Measurements from ENCODE around the gene ABCA5. TPM values are rescaled to one million over a fixed set of nuclear protein-coding genes. Genes with fewer than 3 reads are reported as not detected.

ABCA5 gene
- total RNA-seq, 4 donors from 2014 or later: 32.9 to 61.6 (median 49.2) TPM

DNA sequence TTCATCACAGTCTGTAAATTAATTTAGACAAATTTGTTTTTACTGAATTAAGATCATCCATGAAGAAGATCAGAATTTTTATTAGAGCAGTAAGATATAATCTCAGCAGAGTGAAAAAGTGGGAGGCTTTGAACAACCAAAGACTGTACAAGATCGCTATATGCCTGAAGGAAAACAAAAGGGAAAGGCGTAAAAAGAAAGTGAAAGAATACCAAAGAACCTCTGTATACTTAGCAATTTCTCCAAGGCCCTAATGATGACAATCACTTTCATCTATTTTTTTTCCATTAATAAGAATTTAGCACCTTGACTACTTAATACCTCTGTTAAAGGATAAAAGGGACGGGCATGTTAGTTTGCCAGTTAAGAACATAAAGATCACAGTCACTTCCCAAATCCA is 59.7 kb downstream of the ABCA5 start:
- ATAC-seq (ENCODE audit: low FRiP score) (no peak), DNase-seq (ENCODE audit: low spot score) (no peak)

DNA sequence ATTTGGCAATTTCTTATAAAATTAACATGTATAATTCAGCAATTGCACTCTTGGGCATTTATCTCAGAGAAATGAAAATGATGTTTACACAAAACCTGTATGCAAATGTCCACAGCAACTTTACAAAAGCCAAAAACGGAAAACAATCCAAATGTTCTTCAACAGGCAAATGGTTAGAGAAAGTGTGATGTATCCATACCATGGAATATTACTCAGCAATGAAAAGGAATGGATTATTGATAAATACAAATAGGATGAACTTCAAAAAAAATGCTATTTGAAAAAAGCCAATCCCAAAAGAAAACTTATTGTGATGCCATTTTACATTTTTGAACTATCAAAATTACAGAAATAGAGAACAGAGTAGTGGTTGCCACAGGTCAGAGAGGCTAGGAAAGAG is 61.1 kb downstream of the ABCA5 start:
- ATAC-seq (ENCODE audit: low FRiP score) (no peak), DNase-seq (ENCODE audit: low spot score) (no peak)
- TF ChIP-seq, protein P1, sequence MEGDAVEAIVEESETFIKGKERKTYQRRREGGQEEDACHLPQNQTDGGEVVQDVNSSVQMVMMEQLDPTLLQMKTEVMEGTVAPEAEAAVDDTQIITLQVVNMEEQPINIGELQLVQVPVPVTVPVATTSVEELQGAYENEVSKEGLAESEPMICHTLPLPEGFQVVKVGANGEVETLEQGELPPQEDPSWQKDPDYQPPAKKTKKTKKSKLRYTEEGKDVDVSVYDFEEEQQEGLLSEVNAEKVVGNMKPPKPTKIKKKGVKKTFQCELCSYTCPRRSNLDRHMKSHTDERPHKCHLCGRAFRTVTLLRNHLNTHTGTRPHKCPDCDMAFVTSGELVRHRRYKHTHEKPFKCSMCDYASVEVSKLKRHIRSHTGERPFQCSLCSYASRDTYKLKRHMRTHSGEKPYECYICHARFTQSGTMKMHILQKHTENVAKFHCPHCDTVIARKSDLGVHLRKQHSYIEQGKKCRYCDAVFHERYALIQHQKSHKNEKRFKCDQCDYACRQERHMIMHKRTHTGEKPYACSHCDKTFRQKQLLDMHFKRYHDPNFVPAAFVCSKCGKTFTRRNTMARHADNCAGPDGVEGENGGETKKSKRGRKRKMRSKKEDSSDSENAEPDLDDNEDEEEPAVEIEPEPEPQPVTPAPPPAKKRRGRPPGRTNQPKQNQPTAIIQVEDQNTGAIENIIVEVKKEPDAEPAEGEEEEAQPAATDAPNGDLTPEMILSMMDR (IDR thresholded peaks at IDR 0.05): no peak

More for the DNA sequence above, 59.7 kb downstream of the ABCA5 start:
- TF ChIP-seq, protein P1 (IDR thresholded peaks at IDR 0.05): no peak

DNA sequence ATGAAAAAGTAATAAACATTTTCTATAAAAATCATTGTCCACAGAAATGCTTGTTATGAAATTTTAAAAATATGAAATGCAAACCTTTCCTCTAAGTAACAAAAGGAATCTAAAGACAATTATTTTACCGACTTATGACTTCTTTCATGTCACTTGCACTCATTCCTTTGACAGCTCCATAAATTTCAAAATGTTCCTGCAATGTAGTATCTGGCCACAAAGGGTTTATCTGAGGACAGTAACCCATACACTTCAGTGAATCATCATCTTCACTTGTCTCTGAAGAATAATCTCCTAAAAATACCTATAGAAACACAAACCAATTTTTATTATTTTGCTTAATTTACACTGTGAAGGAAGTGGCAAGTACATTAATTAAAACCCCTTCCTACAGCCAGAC is 72.7 kb downstream of the ABCA5 start:
- no peak for ATAC-seq (ENCODE audit: low FRiP score)
- TF ChIP-seq, protein P1 (IDR thresholded peaks at IDR 0.05): no peak

DNA sequence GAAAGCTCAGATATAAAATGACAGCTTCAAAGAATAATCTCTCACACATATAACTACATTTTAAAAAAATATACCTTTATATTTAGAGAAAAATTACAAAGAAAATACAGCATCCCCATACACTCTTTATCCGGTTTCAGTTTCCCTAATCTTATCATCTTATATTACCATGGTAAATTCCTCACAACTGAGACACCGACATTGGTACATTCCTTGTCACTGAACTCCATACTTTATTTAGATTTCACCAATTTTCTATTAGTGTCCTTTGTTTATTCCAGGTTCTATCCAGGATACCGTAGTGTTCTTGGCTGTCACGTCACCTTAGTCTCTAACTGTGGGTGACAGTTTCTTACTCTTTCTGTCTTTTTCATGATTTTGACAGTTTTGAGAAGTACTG is 76.3 kb downstream of the ABCA5 start:
- no peak for DNase-seq (ENCODE audit: low spot score)
- ATAC-seq (ENCODE audit: low FRiP score): no peak
- TF ChIP-seq, protein P1 (IDR thresholded peaks at IDR 0.05): no peak

More for the DNA sequence above, 72.7 kb downstream of the ABCA5 start:
- no peak for DNase-seq (ENCODE audit: low spot score)

DNA sequence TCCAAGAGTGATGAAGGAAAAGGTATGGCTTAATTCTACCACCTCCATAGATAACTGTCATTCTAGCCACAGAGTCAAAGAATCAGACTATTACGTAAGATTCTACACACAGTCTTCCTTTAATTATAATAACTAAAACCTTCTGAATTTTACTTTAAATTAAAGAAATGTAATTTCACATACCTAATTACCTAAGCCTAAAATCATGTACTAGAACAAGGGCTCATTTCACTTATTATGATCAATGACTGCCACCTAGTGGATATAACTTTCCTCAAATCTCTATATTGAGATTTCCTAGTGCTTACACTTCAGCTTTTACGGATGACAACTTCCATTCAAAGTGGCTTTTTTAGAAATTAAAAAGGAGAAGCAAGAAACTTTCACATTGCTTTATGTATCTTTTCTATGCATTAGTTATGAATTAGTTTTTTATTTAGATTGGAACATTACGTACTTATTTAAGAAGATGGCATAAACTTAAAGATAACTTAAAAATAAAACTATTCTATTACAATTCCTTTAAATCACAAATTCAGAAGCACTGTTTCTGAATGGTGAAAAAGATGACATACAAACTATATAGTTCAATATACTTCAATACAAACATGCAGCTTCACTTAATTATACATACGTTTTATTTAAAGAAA is 80.1 kb downstream of the ABCA5 start:
- TF ChIP-seq, protein P1 (IDR thresholded peaks at IDR 0.05): no peak
- ATAC-seq (ENCODE audit: low FRiP score) (no peak), DNase-seq (ENCODE audit: low spot score) (no peak)

DNA sequence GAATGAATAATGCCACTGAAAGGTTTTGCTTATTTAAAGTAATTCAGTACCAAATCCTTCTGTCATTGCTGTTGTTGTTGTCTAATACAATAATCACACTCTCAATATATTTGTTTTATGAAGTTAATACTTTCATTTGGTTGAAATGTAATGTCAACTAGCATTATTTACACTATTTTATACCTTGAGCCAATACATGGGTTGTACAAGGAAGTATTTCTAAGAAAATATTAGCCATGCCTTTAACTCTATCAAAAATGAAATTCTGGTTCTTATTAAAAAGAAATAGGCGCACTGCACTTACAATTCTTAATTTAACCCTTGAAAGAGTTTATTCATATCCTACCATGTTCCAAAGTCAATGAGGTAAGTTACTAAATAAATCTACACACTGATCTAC is 80.7 kb downstream of the ABCA5 start:
- DNase-seq (ENCODE audit: low spot score): no peak
- no peak for ATAC-seq (ENCODE audit: low FRiP score)
- TF ChIP-seq, protein P1 (IDR thresholded peaks at IDR 0.05): no peak

DNA sequence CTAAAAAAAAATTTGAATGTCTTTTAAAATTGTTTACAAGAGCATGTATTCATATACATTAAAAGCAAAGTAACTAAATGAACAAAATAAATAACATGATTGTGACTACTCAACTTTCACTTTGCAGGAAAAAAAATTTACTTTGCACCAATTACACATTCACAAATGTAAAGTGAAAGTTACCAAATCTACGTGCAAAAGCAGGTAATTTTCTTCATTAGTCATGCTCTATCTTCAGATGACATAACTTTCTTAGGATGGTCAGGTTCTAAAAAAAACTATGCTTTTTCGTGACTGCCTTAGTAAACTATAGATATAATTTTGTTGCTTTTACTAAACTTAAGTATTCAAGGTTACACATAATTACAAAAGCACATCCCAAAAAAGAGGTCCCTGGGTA is 81.3 kb downstream of the ABCA5 start:
- ATAC-seq (ENCODE audit: low FRiP score): no peak
- DNase-seq (ENCODE audit: low spot score): no peak
- TF ChIP-seq, protein P1 (IDR thresholded peaks at IDR 0.05): no peak
